AG04450 (cell line): ENCODE results near the gene CEP164. TPM values are rescaled to one million over a fixed set of nuclear protein-coding genes. Genes with fewer than 3 reads are reported as not detected.

ENCODE experiments used
- CTCF ChIA-PET: fragments of 300-600, 350-600 bp; formaldehyde crosslinking; extraction: SDS; loops from one replicate; lab custom pipeline; 2022; ENCODE audit warnings: antibody characterized with exemption, inconsistent platforms; lab: Charles Lee
- POLR2A ChIA-PET: fragments of 350-600 bp; formaldehyde crosslinking; extraction: SDS; loops from one replicate; lab custom pipeline; 2021; ENCODE audit warnings: antibody characterized with exemption, inconsistent platforms; lab: Yijun Ruan, JAX
- DNase-seq: peaks from one replicate; pipeline ENCODE4 v3.0.0-alpha.2; 2011; ENCODE audit warnings: low read depth, low spot score
- H3K27ac ChIP-seq: one replicate; pipeline ENCODE4 v1.5.1; 2012; ENCODE audit warnings: low read depth, low read length, control low read depth
- H3K27me3 ChIP-seq: one replicate; pipeline ENCODE4 v1.6.0; 2012; ENCODE audit warnings: low read length; ENCODE audit not compliant: control insufficient read depth, insufficient read depth
- H3K4me3 ChIP-seq: 2 replicates; pipeline ENCODE4 v1.5.1; 2011; ENCODE audit warnings: mild to moderate bottlenecking, low read depth, low read length, control low read depth
- H3K9me3 ChIP-seq: 2 replicates; pipeline ENCODE4 v1.5.1; 2012; ENCODE audit warnings: low read length; ENCODE audit not compliant: control insufficient read depth, insufficient read depth
- polyA plus RNA-seq: library from polyadenylated mRNA; depleted of rRNA; stranded (reverse); fragments of >200 nt; gene quantifications from 2 replicates; pipeline ENCODE4 v1.2.3, GENCODE V29; 2011
- TF ChIP-seq, protein P1 (sequence below): IDR thresholded peaks from 2 replicates; pipeline ENCODE4 v1.5.1; 2011; ENCODE audit warnings: low read depth, low read length, control low read depth, inconsistent platforms

Gene CEP164
- polyA plus RNA-seq, 1 experiment = 22.5 TPM

DNA sequence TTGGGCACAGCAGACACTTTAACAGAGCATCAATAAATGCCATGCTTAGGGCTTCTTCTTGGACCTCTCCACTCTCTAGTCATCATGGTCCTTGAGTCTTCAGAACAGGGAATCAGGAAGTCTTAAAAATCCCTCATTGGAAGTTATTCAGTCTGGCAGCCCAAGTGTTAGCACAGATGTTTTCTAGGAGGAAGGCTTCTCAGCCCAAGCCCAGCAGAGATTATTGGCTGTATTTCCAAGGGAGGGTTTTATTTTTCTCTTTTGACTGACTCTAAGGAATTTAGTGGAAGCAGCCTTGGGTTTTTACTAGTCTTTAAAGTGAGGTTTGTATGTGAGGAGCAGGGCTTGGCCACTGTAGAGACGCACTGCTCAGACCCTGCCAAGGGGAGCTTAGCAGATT, 41.9 kb downstream of the CEP164 start:
- Histone ChIP-seq H3K27ac (no peak overlapping the region), H3K4me3 (no peak overlapping the region), H3K27me3 (no peaks in the 10 kb centered on the region), H3K9me3 (no peaks in the 10 kb centered on the region)
- no peak for DNase-seq
- TF ChIP-seq, protein P1, sequence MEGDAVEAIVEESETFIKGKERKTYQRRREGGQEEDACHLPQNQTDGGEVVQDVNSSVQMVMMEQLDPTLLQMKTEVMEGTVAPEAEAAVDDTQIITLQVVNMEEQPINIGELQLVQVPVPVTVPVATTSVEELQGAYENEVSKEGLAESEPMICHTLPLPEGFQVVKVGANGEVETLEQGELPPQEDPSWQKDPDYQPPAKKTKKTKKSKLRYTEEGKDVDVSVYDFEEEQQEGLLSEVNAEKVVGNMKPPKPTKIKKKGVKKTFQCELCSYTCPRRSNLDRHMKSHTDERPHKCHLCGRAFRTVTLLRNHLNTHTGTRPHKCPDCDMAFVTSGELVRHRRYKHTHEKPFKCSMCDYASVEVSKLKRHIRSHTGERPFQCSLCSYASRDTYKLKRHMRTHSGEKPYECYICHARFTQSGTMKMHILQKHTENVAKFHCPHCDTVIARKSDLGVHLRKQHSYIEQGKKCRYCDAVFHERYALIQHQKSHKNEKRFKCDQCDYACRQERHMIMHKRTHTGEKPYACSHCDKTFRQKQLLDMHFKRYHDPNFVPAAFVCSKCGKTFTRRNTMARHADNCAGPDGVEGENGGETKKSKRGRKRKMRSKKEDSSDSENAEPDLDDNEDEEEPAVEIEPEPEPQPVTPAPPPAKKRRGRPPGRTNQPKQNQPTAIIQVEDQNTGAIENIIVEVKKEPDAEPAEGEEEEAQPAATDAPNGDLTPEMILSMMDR = no peak
- POLR2A ChIA-PET = no interaction called here
- CTCF ChIA-PET = no interaction called here

DNA sequence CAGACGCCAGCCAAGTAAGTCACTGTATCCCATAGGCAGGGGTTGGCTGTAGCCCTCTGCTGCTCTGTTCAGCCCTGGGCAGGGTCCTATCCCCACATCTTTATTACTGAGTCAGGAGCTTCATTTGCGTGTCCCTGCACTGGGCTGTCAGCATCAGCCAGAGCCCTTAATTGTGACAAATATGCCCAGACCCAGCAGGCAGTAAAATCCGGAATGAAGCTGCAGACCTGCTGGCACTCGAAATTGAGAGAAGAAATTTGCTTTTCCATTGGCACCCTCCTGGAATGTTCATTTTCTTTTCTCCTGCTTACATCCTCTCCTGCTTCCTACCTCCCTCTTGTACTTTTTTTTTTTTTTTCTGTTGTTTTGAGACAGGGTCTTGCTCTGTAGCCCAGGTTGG, 43.8 kb downstream of the CEP164 start:
- no peak for DNase-seq
- Histone ChIP-seq H3K4me3 (no peak overlapping the region), H3K27me3 (no peaks in the 10 kb centered on the region), H3K27ac (no peak overlapping the region), H3K9me3 (no peaks in the 10 kb centered on the region)
- ChIA-PET POLR2A (no interaction called here), CTCF (no interaction called here)
- TF ChIP-seq, protein P1 = no peak

DNA sequence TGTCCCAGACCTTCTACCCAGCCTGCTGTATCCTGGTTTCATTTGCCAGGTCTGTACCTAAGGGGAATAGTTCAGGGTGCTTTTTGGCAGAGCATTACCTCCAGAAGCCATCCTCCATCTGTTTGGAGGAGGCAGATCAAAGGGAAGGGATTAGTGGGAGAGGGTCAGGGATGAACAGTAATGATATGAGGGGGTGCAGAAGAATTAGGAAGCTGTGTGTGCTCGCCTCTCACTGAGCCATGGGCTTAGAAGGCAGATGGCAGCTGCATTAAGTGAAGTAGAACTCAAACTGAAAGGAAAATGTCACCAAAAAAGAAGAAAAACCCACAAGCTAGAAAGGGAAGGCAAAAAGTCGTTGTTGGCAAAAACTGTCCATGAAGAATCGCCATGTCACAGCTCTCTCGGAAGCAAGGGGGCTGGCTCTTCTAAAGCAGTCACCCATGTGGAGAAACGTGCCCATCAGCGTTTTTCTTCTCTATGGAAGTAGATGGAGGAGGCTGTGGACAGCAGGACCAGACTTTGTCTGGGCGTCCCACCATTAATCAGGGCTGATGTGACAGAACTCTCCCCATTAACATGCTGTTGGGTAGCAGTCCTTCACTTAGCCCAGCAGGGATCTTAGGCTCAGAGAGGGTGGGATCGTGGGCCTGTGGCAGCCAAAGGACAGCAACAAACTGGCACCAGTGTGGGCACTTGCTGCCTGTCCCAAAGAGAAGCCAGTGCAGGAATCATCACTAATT, 46.8 kb downstream of the CEP164 start:
- ChIA-PET POLR2A (no interaction called here), CTCF (no interaction called here)
- Histone ChIP-seq H3K9me3 (no peaks in the 10 kb centered on the region), H3K4me3 (no peak overlapping the region), H3K27ac (no peak overlapping the region), H3K27me3 (no peaks in the 10 kb centered on the region)
- DNase-seq = no peak
- TF ChIP-seq, protein P1 = no peak

DNA sequence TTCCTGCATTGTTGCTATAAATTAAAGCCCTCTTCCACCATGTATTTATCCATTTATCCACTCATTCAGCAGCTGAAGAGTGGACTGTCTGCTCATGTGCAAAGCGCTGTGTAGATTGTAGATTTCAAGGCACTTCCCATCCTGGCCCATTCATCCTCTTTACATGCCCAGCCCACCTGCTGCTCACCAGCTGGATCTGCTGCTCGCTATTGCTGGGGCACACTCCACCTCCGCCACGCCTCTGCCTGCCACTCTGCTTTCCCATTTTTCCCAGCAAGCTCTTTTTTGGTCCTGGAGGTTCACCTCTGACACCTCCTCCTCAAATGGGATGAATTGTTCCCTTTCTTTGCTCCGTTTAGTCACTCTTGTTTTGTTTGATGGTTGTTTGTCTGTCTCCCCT, 48.3 kb downstream of the CEP164 start:
- CTCF ChIA-PET = no interaction called here
- H3K27ac ChIP-seq = no peak overlapping the region
- H3K27me3 ChIP-seq = no peaks in the 10 kb centered on the region
- POLR2A ChIA-PET = no interaction called here
- no peak for DNase-seq
- no peaks in the 10 kb centered on the region for H3K9me3 ChIP-seq
- H3K4me3 ChIP-seq = no peak overlapping the region
- TF ChIP-seq, protein P1 = no peak

DNA sequence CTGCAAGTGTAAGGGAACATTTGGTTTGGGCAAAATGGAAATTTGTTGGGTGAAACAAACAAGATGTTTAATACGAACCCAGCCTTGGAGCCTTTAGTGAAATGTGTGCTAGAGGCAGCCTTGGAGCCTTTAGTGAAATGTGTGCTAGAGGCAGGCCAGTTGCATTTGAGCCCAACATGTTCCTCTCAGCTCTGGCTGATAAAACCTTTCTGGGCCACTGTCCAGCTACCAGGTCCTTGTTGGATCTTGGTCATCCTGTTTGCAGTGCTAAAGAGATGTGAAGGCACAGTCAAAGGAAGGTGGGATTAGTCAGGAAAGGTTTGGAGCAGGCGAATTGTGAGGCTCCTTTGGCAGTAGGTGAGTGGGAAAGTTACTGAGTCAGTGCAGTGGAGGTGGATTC, 48.9 kb downstream of the CEP164 start:
- Histone ChIP-seq H3K27ac (no peak overlapping the region), H3K27me3 (no peaks in the 10 kb centered on the region), H3K9me3 (no peaks in the 10 kb centered on the region), H3K4me3 (no peak overlapping the region)
- TF ChIP-seq, protein P1 = no peak
- ChIA-PET CTCF (interaction anchor here (1.4 kb wide), 1 partner anchor 50 kb away, joined by 3 read pairs; no protein-coding TSS in a partner anchor), POLR2A (no interaction called here)
- DNase-seq = no peak
